ENCODE data around the gene NUDT4. TPM values are rescaled to one million over a fixed set of nuclear protein-coding genes. Genes with fewer than 3 reads are reported as not detected.
"Not testable (repeated sequence)": the region's sequence is repeated elsewhere in the genome, so short reads cannot be mapped to it uniquely, and the experiment has no call there.

The NUDT4 gene
- total RNA-seq, 1 donor from 2014 or later = 30.6 TPM

GRCh38 chr12:93375906-93376305 lies 1.8 kb upstream of the NUDT4 start:
- no peak for DNase-seq (ENCODE audit: low read depth)
- no peak for TF ChIP-seq CTCF (conservative IDR thresholded peaks at IDR 0.05; ENCODE audit: low read depth, low read length)
- H3K4me3 ChIP-seq (ENCODE audit: low read depth, low read length) = peak overlapping the region; percentile 74

GRCh38 chr12:93376436-93377251 lies 1.1 kb upstream of the NUDT4 start:
- no peak for TF ChIP-seq CTCF (conservative IDR thresholded peaks at IDR 0.05; ENCODE audit: low read depth, low read length)
- DNase-seq (ENCODE audit: low read depth) = no peak
- H3K4me3 ChIP-seq (ENCODE audit: low read depth, low read length) = peak overlapping the region; percentile 74

GRCh38 chr12:93378196-93378997 lies 672 bp downstream of the NUDT4 start:
- H3K4me3 ChIP-seq (ENCODE audit: low read depth, low read length) = peak overlapping the region; percentile 87
- DNase-seq (ENCODE audit: low read depth) = not testable (repeated sequence)

- no peak for DNase-seq (ENCODE audit: low read depth)
- TF ChIP-seq CTCF (conservative IDR thresholded peaks at IDR 0.05; ENCODE audit: low read depth, low read length) = no peak
- H3K4me3 ChIP-seq (ENCODE audit: low read depth, low read length) = peak overlapping the region; percentile 87
These were observed 1.2 kb downstream of the NUDT4 start for GRCh38 chr12:93378998-93379325.

GRCh38 chr12:93379326-93379980 lies 1.7 kb downstream of the NUDT4 start:
- peak overlapping the region; percentile 87 for H3K4me3 ChIP-seq (ENCODE audit: low read depth, low read length)
- TF ChIP-seq CTCF (conservative IDR thresholded peaks at IDR 0.05; ENCODE audit: low read depth, low read length) = no peak
- no peak for DNase-seq (ENCODE audit: low read depth)

GRCh38 chr12:93379981-93380361 lies 2.2 kb downstream of the NUDT4 start:
- no peak for TF ChIP-seq CTCF (conservative IDR thresholded peaks at IDR 0.05; ENCODE audit: low read depth, low read length)
- DNase-seq (ENCODE audit: low read depth) = no peak
- H3K4me3 ChIP-seq (ENCODE audit: low read depth, low read length) = peak overlapping the region; percentile 87

GRCh38 chr12:93380480-93381121 lies 2.9 kb downstream of the NUDT4 start:
- DNase-seq (ENCODE audit: low read depth) = no peak
- peak overlapping the region; percentile 87 for H3K4me3 ChIP-seq (ENCODE audit: low read depth, low read length)
- TF ChIP-seq CTCF (conservative IDR thresholded peaks at IDR 0.05; ENCODE audit: low read depth, low read length) = peak; percentile 45
